Measurements from ENCODE around the gene HS6ST1. TPM values are rescaled to one million over a fixed set of nuclear protein-coding genes. Genes with fewer than 3 reads are reported as not detected.

Gene HS6ST1
- total and polyA plus RNA-seq, 4 donors, result 17.9 to 31.9 (median 25.4) TPM

- Histone ChIP-seq H3K4me3 (ENCODE audit: low read depth in 1 of 3, low read length in 3 of 3) (no peak overlapping the region), H3K36me3 (ENCODE audit: control insufficient read depth in 4 of 4, insufficient read depth in 3 of 4, low read depth in 1 of 4, low read length in 3 of 4) (no peaks in the 10 kb centered on the region), H3K27ac (ENCODE audit: low read depth in 1 of 2, low read length in 2 of 2) (no peak overlapping the region), H3K27me3 (ENCODE audit: control insufficient read depth in 4 of 4, insufficient read depth in 4 of 4, low read length in 3 of 4) (no peaks in the 10 kb centered on the region), H3K9ac (ENCODE audit: low read depth in 1 of 2, low read length in 2 of 2) (no peak overlapping the region), H3K4me1 (ENCODE audit: control insufficient read depth in 4 of 4, insufficient read depth in 4 of 4, low read length in 3 of 4) (peaks cover 35 to 60% (median 42%) of the 10 kb centered on the region in 4 donors), H3K9me3 (ENCODE audit: control insufficient read depth in 4 of 4, low read length in 3 of 4) (no peaks in the 10 kb centered on the region)
- no peak for DNase-seq (ENCODE audit: low spot score)
- 83% methylated on average over 8 of the region's 8 CpGs for WGBS
- TF ChIP-seq NR2F2 (IDR thresholded peaks at IDR 0.05) (no peak), ZBTB33 (IDR thresholded peaks at IDR 0.05) (no peak), JUND (IDR thresholded peaks at IDR 0.05) (no peak), GABPA (IDR thresholded peaks at IDR 0.05 in 1 of 2, conservative IDR thresholded peaks at IDR 0.05 in 1 of 2) (no peak), REST (IDR thresholded peaks at IDR 0.05) (no peak), RXRA (IDR thresholded peaks at IDR 0.05) (no peak), SP1 (IDR thresholded peaks at IDR 0.05) (no peak), MAX (IDR thresholded peaks at IDR 0.05) (no peak), FOXA1 (IDR thresholded peaks at IDR 0.05) (no peak), TAF1 (conservative IDR thresholded peaks at IDR 0.05) (no peak), RAD21 (IDR thresholded peaks at IDR 0.05) (no peak), EGR1 (IDR thresholded peaks at IDR 0.05; ENCODE audit: low read depth in 2 of 2) (no peak), CTCF (IDR thresholded peaks at IDR 0.05; ENCODE audit: low read depth, low read length, missing input control) (no peak), HNF4G (IDR thresholded peaks at IDR 0.05) (no peak), HNF4A (conservative IDR thresholded peaks at IDR 0.05) (no peak), ATF3 (IDR thresholded peaks at IDR 0.05) (no peak)
Measured at GRCh38 chr2:128302744-128303067, 16.0 kb downstream of the HS6ST1 start.
